Activated CD8-positive, alpha-beta T cell treated with anti-CD3 and anti-CD28 coated beads for 36 hours (primary cell): ENCODE data around the gene ANK3. TPM values are rescaled to one million over a fixed set of nuclear protein-coding genes. Genes with fewer than 3 reads are reported as not detected.

Experiments
- ATAC-seq: fragments of 200-7000 bp; cut with Tn5 transposase; one replicate; pipeline ENCODE4 v1.10.0; 2021; ENCODE audit warnings: mild to moderate bottlenecking, moderate library complexity
- CTCF ChIA-PET: fragments of 350-600 bp; sonication (Branson Sonifier 250); formaldehyde crosslinking; loops from one replicate; lab custom pipeline; 2021; ENCODE audit warnings: antibody characterized with exemption; lab: Charles Lee
- POLR2A ChIA-PET: fragments of 350-600 bp; sonication (Branson Sonifier 250); formaldehyde crosslinking; loops from one replicate; lab custom pipeline; 2021; ENCODE audit warnings: antibody characterized with exemption; lab: Charles Lee
- DNase-seq: peaks from one replicate; pipeline ENCODE4 v3.0.0-alpha.2; 2020
- H3K27ac Mint-ChIP-seq: one replicate; pipeline ENCODE4 v1.8.0; 2021; ENCODE audit warnings: mild to moderate bottlenecking, mixed read lengths
- H3K27me3 Mint-ChIP-seq: one replicate; pipeline ENCODE4 v1.8.0; 2021; ENCODE audit warnings: mixed read lengths
- H3K36me3 Mint-ChIP-seq: one replicate; pipeline ENCODE4 v1.8.0; 2021; ENCODE audit warnings: low read depth, mixed read lengths
- H3K4me1 Mint-ChIP-seq: one replicate; pipeline ENCODE4 v1.8.0; 2021; ENCODE audit warnings: low read depth, mixed read lengths
- H3K4me3 Mint-ChIP-seq: one replicate; pipeline ENCODE4 v1.8.0; 2021; ENCODE audit warnings: mild to moderate bottlenecking, moderate library complexity, mixed read lengths
- H3K9me3 Mint-ChIP-seq: one replicate; pipeline ENCODE4 v1.8.0; 2021; ENCODE audit warnings: mixed read lengths
- intact Hi-C: fragments of 100-400 bp; cut with micrococcal nuclease; formaldehyde crosslinking; loops from one replicate; pipeline ENCODE4 v1.10.0; 2022
- total RNA-seq, 2 experiments: library from RNA; stranded (reverse); gene quantifications; one replicate each; pipeline ENCODE4 v1.2.3, GENCODE V29; 2021
- TF ChIP-seq, protein P1 (sequence below): fragments of 200-600 bp; IDR thresholded peaks from one replicate; pipeline ENCODE4 v1.8.0; 2022; ENCODE audit warnings: antibody characterized with exemption, mild to moderate bottlenecking

The ANK3 gene
- total RNA-seq, 2 experiments from 2014 or later: 10.3 to 12.0 TPM

DNA sequence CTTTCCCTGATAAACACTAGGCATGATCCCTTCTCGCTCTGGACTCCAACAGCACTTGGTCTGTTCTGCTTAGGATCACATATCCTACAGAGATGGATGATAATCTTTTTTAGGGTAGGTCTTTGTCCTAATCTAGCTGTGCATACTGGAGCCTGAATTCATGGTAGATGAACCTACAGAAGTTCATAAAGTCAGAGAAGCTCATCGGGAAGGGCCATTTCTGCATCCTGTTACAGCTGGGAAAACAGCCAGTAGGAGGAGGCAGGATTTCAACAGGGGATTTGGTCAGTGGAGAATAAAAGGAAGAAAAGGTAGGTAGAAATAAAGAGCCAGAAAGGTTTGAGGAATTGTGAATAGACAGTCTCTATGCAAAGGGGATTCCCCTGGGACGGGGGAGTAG is 101.4 kb downstream of the ANK3 start:
- intact Hi-C loops: no loop called here
- Mint-ChIP-seq H3K9me3 (no peaks in the 10 kb centered on the region), H3K27ac (no peak overlapping the region), H3K27me3 (no peaks in the 10 kb centered on the region), H3K36me3 (no peaks in the 10 kb centered on the region), H3K4me3 (no peak overlapping the region), H3K4me1 (no peaks in the 10 kb centered on the region)
- ChIA-PET POLR2A (no interaction called here), CTCF (no interaction called here)
- DNase-seq (no peak), ATAC-seq (no peak)
- TF ChIP-seq, protein P1, sequence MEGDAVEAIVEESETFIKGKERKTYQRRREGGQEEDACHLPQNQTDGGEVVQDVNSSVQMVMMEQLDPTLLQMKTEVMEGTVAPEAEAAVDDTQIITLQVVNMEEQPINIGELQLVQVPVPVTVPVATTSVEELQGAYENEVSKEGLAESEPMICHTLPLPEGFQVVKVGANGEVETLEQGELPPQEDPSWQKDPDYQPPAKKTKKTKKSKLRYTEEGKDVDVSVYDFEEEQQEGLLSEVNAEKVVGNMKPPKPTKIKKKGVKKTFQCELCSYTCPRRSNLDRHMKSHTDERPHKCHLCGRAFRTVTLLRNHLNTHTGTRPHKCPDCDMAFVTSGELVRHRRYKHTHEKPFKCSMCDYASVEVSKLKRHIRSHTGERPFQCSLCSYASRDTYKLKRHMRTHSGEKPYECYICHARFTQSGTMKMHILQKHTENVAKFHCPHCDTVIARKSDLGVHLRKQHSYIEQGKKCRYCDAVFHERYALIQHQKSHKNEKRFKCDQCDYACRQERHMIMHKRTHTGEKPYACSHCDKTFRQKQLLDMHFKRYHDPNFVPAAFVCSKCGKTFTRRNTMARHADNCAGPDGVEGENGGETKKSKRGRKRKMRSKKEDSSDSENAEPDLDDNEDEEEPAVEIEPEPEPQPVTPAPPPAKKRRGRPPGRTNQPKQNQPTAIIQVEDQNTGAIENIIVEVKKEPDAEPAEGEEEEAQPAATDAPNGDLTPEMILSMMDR: no peak

DNA sequence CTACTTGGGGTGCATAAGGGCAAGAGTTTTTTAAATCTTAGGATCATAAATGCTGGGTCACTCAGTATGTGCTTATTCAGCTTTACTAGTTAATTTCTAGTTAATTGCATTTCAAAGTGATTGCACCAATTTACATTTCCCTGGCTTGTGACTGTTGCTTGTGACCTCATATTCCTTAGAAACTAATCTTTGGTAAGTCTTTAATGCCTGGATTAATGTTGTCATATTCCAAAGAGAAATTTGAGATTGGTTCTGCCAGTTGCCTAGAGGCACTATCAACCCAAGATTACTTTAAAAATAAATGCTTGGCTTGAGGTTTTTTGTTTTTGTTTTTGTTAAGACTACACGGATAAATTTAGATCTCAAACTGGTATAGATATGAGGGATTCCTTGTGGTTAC is 103.1 kb downstream of the ANK3 start:
- TF ChIP-seq, protein P1: no peak
- ATAC-seq (no peak), DNase-seq (no peak)
- ChIA-PET POLR2A (no interaction called here), CTCF (no interaction called here)
- Mint-ChIP-seq H3K4me1 (no peaks in the 10 kb centered on the region), H3K4me3 (no peak overlapping the region), H3K27me3 (no peaks in the 10 kb centered on the region), H3K9me3 (no peaks in the 10 kb centered on the region), H3K36me3 (no peaks in the 10 kb centered on the region), H3K27ac (no peak overlapping the region)
- intact Hi-C loops: no loop called here

DNA sequence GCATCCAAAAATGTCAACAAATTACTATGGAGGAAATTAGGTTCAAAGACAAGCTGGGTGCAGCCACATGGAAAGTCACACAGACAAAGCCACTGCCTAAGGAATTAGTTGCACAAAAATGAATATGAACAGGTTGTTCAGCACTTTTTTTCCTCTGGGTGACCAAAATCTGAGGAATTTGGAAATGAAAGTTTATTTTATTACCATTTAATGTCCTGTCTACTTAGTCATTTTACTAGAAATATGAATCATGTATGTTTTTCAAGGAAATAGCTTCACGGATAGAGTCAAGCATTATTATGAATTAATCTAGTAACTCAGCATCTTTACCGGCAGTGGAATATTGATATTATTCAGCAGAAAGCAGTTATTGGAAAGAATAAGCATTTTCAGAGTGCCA is 106.3 kb downstream of the ANK3 start:
- intact Hi-C loops: no loop called here
- H3K27ac Mint-ChIP-seq: no peak overlapping the region
- ChIA-PET CTCF (interaction anchor here (1.0 kb wide), 1 partner anchor 11 kb away, joined by 3 read pairs; no protein-coding TSS in a partner anchor), POLR2A (no interaction called here)
- TF ChIP-seq, protein P1: no peak
- no peaks in the 10 kb centered on the region for H3K4me1 Mint-ChIP-seq
- no peaks in the 10 kb centered on the region for H3K36me3 Mint-ChIP-seq
- H3K27me3 Mint-ChIP-seq: no peaks in the 10 kb centered on the region
- ATAC-seq: no peak
- DNase-seq: no peak
- no peak overlapping the region for H3K4me3 Mint-ChIP-seq
- no peaks in the 10 kb centered on the region for H3K9me3 Mint-ChIP-seq

DNA sequence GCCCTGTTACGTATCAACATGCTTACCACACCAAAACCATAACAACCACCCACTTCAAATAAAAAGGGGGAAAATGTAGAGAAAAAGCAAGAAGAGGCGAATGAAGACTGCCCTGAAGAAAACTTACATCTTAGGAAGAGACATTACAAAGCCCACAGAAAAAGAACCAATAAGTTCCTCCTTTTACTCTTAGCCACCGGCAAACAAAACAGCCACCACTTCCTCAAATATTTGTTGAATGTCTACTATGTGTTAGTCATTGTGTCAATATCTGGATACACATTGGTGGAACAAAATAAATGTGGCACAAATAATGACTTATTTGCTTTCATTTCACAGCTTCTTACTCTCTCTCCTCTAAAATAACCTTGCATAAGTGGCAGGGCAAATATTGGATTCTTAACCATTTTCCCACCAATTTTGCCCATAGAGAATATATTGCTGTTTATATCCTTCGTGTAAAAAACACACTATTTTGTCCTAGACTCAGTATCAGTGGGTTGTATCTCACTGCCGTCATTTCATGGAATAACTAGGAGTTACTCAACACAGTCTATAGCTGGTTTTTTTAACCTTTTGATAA is 106.8 kb downstream of the ANK3 start:
- TF ChIP-seq, protein P1: no peak
- no peak overlapping the region for H3K4me3 Mint-ChIP-seq
- POLR2A ChIA-PET: no interaction called here
- CTCF ChIA-PET: interaction anchor here (0.6 to 1.0 kb wide), 2 partner anchors 11 to 509 kb away, joined by 3 read pairs; no protein-coding TSS in a partner anchor
- no peaks in the 10 kb centered on the region for H3K4me1 Mint-ChIP-seq
- ATAC-seq: no peak
- no peak overlapping the region for H3K27ac Mint-ChIP-seq
- DNase-seq: no peak
- H3K27me3 Mint-ChIP-seq: no peaks in the 10 kb centered on the region
- H3K36me3 Mint-ChIP-seq: no peaks in the 10 kb centered on the region
- intact Hi-C loops: no loop called here
- H3K9me3 Mint-ChIP-seq: no peaks in the 10 kb centered on the region

DNA sequence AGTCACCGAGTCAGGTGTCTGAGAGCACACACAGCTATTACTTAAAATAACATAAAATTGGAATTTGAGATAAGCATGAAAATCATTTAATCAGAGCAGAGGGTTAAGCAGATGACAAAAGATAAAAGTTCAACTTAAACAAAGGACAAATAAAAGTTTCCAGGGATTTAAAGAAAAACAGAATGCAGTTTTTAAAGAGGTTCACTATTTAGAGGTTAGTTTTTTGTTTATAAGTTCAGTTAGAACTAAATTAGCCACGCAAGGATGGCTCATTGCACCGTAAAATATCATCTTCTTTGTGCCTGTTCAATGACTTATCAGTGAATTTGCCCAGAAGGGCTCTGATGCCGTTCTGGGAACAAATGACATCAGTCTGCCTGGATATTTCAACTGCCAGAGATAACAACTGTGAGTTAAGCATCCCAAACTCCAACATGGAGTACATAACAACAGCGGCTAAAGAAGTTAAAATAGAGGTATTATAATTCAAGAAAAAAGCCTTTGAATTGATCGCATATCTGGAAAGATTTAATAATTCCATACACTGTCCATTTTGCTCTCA is 107.8 kb downstream of the ANK3 start:
- Mint-ChIP-seq H3K36me3 (no peaks in the 10 kb centered on the region), H3K9me3 (no peaks in the 10 kb centered on the region), H3K27ac (no peak overlapping the region), H3K4me3 (no peak overlapping the region), H3K27me3 (no peaks in the 10 kb centered on the region), H3K4me1 (no peaks in the 10 kb centered on the region)
- intact Hi-C loops: no loop called here
- CTCF ChIA-PET: no interaction called here
- POLR2A ChIA-PET: no interaction called here
- no peak for ATAC-seq
- no peak for DNase-seq
- TF ChIP-seq, protein P1: no peak
